Ishikawa (cell line): ENCODE results near the gene MYO9B.

Experiments
- CEBPB ChIP-seq: IDR thresholded peaks from 2 replicates; pipeline ENCODE4 v1.6.1; 2012
- CREB1 ChIP-seq: IDR thresholded peaks from 2 replicates; pipeline ENCODE4 v1.6.1; 2012; ENCODE audit warnings: low read depth
- EGR1 ChIP-seq: IDR thresholded peaks from 2 replicates; pipeline ENCODE4 v1.6.1; 2012
- EP300 ChIP-seq: IDR thresholded peaks from 2 replicates; pipeline ENCODE4 v1.6.1; 2012; ENCODE audit warnings: borderline replicate concordance
- FOXM1 ChIP-seq: IDR thresholded peaks from 2 replicates; pipeline ENCODE4 v1.6.1; 2012; ENCODE audit warnings: low read depth, borderline replicate concordance
- MAX ChIP-seq: IDR thresholded peaks from 2 replicates; pipeline ENCODE4 v1.6.1; 2012
- NFIC ChIP-seq: IDR thresholded peaks from 2 replicates; pipeline ENCODE4 v1.6.1; 2012
- RAD21 ChIP-seq: IDR thresholded peaks from 2 replicates; pipeline ENCODE4 v1.6.1; 2012; ENCODE audit warnings: low read depth
- REST ChIP-seq: IDR thresholded peaks from 2 replicates; pipeline ENCODE4 v1.6.1; 2012; ENCODE audit warnings: low read depth, mild to moderate bottlenecking
- TAF1 ChIP-seq: IDR thresholded peaks from 2 replicates; pipeline ENCODE4 v1.6.1; 2012; ENCODE audit warnings: low read depth, mild to moderate bottlenecking
- TCF12 ChIP-seq: IDR thresholded peaks from 2 replicates; pipeline ENCODE4 v1.6.1; 2012; ENCODE audit warnings: low read depth
- TEAD4 ChIP-seq: IDR thresholded peaks from 2 replicates; pipeline ENCODE4 v1.6.1; 2012
- USF1 ChIP-seq: IDR thresholded peaks from 2 replicates; pipeline ENCODE4 v1.6.1; 2012
- YY1 ChIP-seq: IDR thresholded peaks from 2 replicates; pipeline ENCODE4 v1.6.1; 2012; ENCODE audit warnings: low read depth
- ZBTB7A ChIP-seq: IDR thresholded peaks from 2 replicates; pipeline ENCODE4 v1.6.1; 2012; ENCODE audit warnings: low read depth

Gene MYO9B

GRCh38 chr19:17242431-17243208 is 167.0 kb downstream of the MYO9B start:
- TF ChIP-seq MAX (no peak), EGR1 (no peak), TCF12 (peak; percentile 66), EP300 (peak; percentile 65), FOXM1 (no peak), YY1 (no peak), ZBTB7A (peak; percentile 79; the same call in 1 of the 2 replicates), NFIC (0 out of 2 replicates have a peak, but pooled peaks have one; percentile 7), USF1 (no peak)

- no peak for TF ChIP-seq EGR1
- no peak for TF ChIP-seq EP300
- TF ChIP-seq TCF12 = no peak
- TF ChIP-seq ZBTB7A = no peak; the same call in 1 of the 2 replicates
- TF ChIP-seq RAD21 = no peak
- TF ChIP-seq USF1 = no peak
- TF ChIP-seq CEBPB = no peak
- no peak for TF ChIP-seq CREB1
- TF ChIP-seq TAF1 = no peak
- TF ChIP-seq REST = no peak
- no peak for TF ChIP-seq MAX
- TF ChIP-seq TEAD4 = no peak
- TF ChIP-seq FOXM1 = no peak
- no peak for TF ChIP-seq NFIC
- no peak for TF ChIP-seq YY1
Observed at GRCh38 chr19:17243211-17243829, 167.7 kb downstream of the MYO9B start.

GRCh38 chr19:17243830-17244617 is 168.4 kb downstream of the MYO9B start:
- TF ChIP-seq TAF1 (0 out of 2 replicates have a peak, but pooled peaks have one; percentile 15), CEBPB (no peak)

- no peak for TF ChIP-seq USF1
- peak; percentile 36; the same call in 1 of the 2 replicates for TF ChIP-seq EP300
- no peak for TF ChIP-seq CREB1
- peak; percentile 64 for TF ChIP-seq MAX
- 0 out of 2 replicates have a peak, but pooled peaks have one; percentile 16 for TF ChIP-seq ZBTB7A
- peak; percentile 30; the same call in 1 of the 2 replicates for TF ChIP-seq NFIC
- 0 out of 2 replicates have a peak, but pooled peaks have one; percentile 20 for TF ChIP-seq CEBPB
- no peak for TF ChIP-seq FOXM1
- no peak for TF ChIP-seq YY1
- TF ChIP-seq TAF1 = peak; percentile 46
- TF ChIP-seq EGR1 = no peak
- TF ChIP-seq REST = no peak
- 0 out of 2 replicates have a peak, but pooled peaks have one; percentile 15 for TF ChIP-seq TCF12
- TF ChIP-seq RAD21 = no peak
- TF ChIP-seq TEAD4 = 0 out of 2 replicates have a peak, but pooled peaks have one; percentile 19
Observed at GRCh38 chr19:17244618-17245534, 169.3 kb downstream of the MYO9B start.
